NCI-H748 (cell line): ENCODE measurements around the gene PNMT.
A peak's percentile ranks its signal among the peaks of the same experiment; 100 is the strongest.

Experiments used
- DNase-seq: peaks from one replicate; lab custom pipeline; 2025; ENCODE audit not compliant: unreplicated experiment; lab: John Stamatoyannopoulos, UW

PNMT gene

GRCh38 chr17:39633570-39634183 lies 34.6 kb upstream of the PNMT start:
- DNase-seq: no peak

GRCh38 chr17:39634384-39634871 lies 33.8 kb upstream of the PNMT start:
- peak; percentile 55 for DNase-seq

- no peak for DNase-seq
Observed at GRCh38 chr17:39635614-39636176, 32.6 kb upstream of the PNMT start.

GRCh38 chr17:39636587-39636926 lies 31.7 kb upstream of the PNMT start:
- no peak for DNase-seq

GRCh38 chr17:39636927-39637736 lies 31.1 kb upstream of the PNMT start, which contains the start of gene STARD3:
TSS of gene STARD3 (plus strand) at chr17:39637144. CDS start at chr17:39653532, 16,388 bp downstream.
- peak; percentile 92 for DNase-seq

GRCh38 chr17:39638317-39638716 lies 29.9 kb upstream of the PNMT start:
- DNase-seq: no peak

- DNase-seq: no peak
Observed at GRCh38 chr17:39639043-39639442, 29.2 kb upstream of the PNMT start.

- DNase-seq: no peak
Observed at GRCh38 chr17:39639566-39640458, 28.4 kb upstream of the PNMT start.

GRCh38 chr17:39640591-39641031 lies 27.6 kb upstream of the PNMT start:
- DNase-seq: no peak

GRCh38 chr17:39641097-39641496 lies 27.2 kb upstream of the PNMT start:
- no peak for DNase-seq

GRCh38 chr17:39641883-39642282 lies 26.4 kb upstream of the PNMT start:
- DNase-seq: no peak

- DNase-seq: no peak
Observed at GRCh38 chr17:39642291-39643074, 25.8 kb upstream of the PNMT start.

GRCh38 chr17:39643271-39643670 lies 25.0 kb upstream of the PNMT start:
- DNase-seq: no peak

- no peak for DNase-seq
Observed at GRCh38 chr17:39647256-39647655, 21.0 kb upstream of the PNMT start.

- DNase-seq: no peak
Observed at GRCh38 chr17:39648616-39649366, 19.5 kb upstream of the PNMT start.

GRCh38 chr17:39650121-39650579 lies 18.1 kb upstream of the PNMT start:
- no peak for DNase-seq

- no peak for DNase-seq
Observed at GRCh38 chr17:39651923-39652586, 16.2 kb upstream of the PNMT start.

GRCh38 chr17:39652587-39653315 lies 15.5 kb upstream of the PNMT start:
- DNase-seq: no peak
